HuH-7 (cell line): ENCODE results near the gene TXNL1.
"Not testable (repeated sequence)": the region's sequence is repeated elsewhere in the genome, so short reads cannot be mapped to it uniquely, and the experiment has no call there.

Experiments used
- DNase-seq: peaks from one replicate; pipeline ENCODE4 v3.0.0; 2011; ENCODE audit warnings: low spot score

The TXNL1 gene

GRCh38 chr18:56645415-56646016, 7.1 kb upstream of the TXNL1 start:
- no peak for DNase-seq

- no peak for DNase-seq
Measured at GRCh38 chr18:56643381-56643780, 5.0 kb upstream of the TXNL1 start.

GRCh38 chr18:56641714-56642337, 3.4 kb upstream of the TXNL1 start:
- DNase-seq = no peak

GRCh38 chr18:56639571-56639970, 1.2 kb upstream of the TXNL1 start:
- DNase-seq = no peak

GRCh38 chr18:56639104-56639381, 651 bp upstream of the TXNL1 start:
- no peak for DNase-seq

GRCh38 chr18:56637711-56638231, 621 bp downstream of the TXNL1 start:
- no peak for DNase-seq

- DNase-seq = no peak
Measured at GRCh38 chr18:56637176-56637575, 1.2 kb downstream of the TXNL1 start.

GRCh38 chr18:56635007-56635406, 3.4 kb downstream of the TXNL1 start:
- DNase-seq = no peak

GRCh38 chr18:56632070-56633022, 6.0 kb downstream of the TXNL1 start:
- no peak for DNase-seq

- DNase-seq = no peak
Measured at GRCh38 chr18:56627991-56628390, 10.4 kb downstream of the TXNL1 start.

- no peak for DNase-seq
Measured at GRCh38 chr18:56615738-56616520, 22.5 kb downstream of the TXNL1 start.

GRCh38 chr18:56606618-56607017, 31.8 kb downstream of the TXNL1 start:
- no peak for DNase-seq

GRCh38 chr18:56598422-56598821, 40.0 kb downstream of the TXNL1 start:
- no peak for DNase-seq

GRCh38 chr18:56593906-56594305, 44.5 kb downstream of the TXNL1 start:
- DNase-seq = no peak

- DNase-seq = no peak
Measured at GRCh38 chr18:56580026-56580425, 58.4 kb downstream of the TXNL1 start.

- DNase-seq = no peak
Measured at GRCh38 chr18:56579451-56579850, 58.9 kb downstream of the TXNL1 start.

GRCh38 chr18:56576826-56577573, 61.4 kb downstream of the TXNL1 start:
- DNase-seq = no peak

GRCh38 chr18:56575819-56576663, 62.4 kb downstream of the TXNL1 start:
- DNase-seq = peak; percentile 43

GRCh38 chr18:56574861-56575260, 63.5 kb downstream of the TXNL1 start:
- no peak for DNase-seq

- DNase-seq = not testable (repeated sequence)
Measured at GRCh38 chr18:56572267-56572666, 66.1 kb downstream of the TXNL1 start.
